Activated CD4-positive, alpha-beta T cell treated with anti-CD3 and anti-CD28 coated beads, Interleukin-2, Interleukin-4, amounts not matched to agents 100 ng/mL and 50 ng/mL, durations not matched to agents 16 hours and 8 hours (primary cell): Measurements from ENCODE around the gene TLCD5.

Experiments used
- DNase-seq: peaks from one replicate; pipeline ENCODE4 v3.0.0-alpha.2; 2020; ENCODE audit warnings: low spot score

Gene TLCD5

DNA sequence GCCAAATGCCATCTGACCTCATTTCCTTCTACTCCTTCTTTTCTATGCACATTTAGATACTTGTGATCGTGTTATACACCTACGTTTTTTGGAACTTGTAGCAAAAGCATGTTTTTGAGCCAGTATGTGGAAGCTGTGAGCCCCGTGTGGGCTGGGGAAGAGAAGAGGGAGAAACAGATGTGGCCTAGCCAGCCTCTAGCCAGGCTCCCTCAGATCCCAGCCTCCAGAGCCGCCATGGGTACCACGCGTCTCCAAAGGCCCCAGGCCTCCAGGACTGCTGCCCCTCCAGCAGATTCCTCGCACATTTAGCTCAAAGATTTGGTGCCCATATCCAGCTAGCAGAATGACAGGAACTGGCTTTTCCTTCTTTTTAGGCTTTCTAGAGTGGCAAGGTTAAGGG, 17.0 kb upstream of the TLCD5 start:
- no peak for DNase-seq

DNA sequence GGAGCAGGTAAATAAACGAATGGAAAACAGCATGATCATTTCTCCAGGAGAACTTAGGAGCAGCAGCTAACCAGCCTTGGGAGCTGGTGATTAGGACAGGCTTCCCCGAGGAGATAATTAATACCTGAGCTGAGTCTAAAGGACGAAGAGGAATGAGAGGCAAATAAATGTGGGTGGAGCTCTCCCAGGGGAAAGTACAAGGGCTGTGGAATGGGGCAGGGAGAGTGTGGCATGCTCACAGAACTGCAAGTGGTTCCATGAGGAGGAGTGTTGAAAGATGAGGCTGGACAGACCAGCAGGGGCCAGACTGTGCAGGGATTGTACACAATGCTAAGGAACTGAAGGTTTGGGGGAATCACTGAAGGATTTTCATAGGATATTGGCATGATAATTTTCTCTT, 14.2 kb upstream of the TLCD5 start:
- no peak for DNase-seq

DNA sequence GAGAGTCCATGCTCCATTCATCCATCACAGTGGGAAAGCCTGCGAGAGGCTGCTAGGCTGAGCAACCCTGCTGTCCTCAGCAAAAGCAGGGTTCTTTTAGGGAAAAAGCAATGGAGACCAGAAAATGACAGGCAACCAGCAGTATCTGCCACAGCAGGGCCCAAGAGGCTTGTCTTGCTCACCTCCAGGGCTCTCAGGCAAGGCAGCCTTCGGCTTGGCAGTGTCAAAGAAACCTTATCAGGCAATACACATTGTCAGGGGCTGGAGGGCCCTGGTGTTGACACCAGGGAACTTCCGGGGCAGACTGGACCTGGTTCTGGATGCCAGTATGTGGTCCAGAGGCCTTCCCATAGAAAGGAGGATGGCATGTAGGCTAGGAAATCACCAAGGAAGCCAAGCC, 10.2 kb upstream of the TLCD5 start:
- no peak for DNase-seq

DNA sequence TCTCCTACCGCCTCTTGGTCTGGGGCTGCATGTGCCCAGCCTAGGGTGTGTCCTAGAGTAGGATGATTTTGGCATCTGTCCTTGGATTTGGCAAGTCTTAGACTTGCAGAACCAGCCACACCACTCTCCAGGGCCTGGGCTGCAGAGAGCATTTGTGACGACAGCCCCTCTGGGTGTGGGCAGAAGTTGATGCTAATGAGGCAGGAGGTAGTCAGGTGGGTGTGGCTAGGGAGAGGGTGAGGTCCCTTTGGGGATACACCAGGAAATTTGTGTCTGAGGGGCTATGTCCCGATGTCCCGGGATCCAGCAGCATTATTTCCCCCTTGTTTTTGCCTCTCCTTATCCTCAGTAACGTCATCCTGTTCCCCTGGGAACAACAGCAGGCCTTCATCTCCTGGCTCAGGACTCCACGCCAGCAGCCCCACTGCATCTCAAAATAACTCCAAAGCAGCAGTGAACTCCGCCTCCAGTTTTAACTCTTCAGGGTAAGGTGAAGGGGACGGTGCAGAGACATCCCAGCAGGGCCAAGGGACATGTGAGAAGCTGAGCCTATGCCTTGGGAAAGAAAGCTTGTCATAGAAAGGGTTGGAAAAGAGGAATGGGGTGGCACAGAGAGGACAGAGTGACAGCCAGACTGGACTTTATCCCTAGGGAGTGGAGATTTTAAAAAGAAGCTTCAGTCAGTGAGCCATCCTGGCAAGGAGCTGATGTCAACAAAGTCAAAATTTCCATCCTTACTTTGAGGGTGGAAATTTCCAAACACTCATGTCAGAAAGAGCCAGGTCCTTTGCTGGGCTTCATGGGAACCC, 8.0 kb upstream of the TLCD5 start:
- no peak for DNase-seq

DNA sequence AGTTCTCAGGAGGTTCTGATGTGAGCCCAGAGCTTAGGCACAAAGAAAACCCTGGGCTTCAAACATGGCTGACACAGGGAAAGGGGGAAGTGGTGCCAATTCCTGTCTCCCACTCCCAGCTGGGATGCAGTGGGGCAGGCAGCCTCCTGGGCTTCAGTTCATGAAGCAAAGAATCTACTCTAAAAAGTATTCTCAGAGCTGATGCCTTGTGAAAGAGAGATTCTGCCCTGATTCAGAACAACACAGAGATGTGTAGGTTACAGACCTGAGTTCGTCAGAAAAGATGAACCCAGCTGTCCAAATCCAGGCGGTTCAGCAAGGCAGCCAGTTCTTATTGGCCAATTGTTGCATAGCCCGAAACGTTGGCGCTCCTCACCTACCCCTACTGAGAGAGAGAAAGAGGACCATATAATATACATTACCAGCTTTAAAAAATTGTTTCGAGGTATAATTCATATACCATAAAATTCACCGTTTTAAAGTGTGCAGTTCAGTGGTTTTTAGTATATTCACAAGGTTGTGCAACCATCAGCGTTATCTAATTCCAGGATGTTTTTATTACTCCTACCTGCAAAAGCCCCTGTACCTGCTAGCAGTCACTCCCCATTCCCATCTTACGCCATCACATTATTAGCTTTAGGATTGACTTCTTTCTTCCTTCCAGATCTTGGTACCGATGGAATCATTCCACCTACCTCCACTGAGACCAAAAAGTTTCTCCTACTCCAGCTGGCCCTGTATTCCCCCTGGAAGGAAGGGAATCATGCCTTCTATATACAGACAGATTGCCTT, 7.2 kb upstream of the TLCD5 start:
- no peak for DNase-seq

DNA sequence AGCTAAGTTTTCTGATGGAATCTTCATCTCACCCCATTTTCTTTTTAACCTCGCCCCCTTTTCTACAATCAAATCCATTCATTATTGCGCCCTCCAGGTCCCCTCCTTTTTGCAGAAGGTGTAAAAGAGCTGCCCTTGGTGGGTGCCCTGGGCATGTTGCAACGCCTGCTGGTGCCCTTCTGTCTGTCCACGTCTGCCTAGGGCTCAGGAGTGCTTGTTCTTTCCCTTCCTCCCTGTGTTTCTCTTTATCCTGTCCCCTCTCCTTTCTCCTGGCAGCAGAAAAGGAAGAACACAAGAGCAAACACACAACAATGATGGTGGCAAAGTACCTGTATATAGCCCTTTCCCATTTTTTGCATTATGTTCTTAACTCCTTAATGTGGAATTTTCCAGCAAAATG, 6.2 kb upstream of the TLCD5 start:
- DNase-seq = no peak

DNA sequence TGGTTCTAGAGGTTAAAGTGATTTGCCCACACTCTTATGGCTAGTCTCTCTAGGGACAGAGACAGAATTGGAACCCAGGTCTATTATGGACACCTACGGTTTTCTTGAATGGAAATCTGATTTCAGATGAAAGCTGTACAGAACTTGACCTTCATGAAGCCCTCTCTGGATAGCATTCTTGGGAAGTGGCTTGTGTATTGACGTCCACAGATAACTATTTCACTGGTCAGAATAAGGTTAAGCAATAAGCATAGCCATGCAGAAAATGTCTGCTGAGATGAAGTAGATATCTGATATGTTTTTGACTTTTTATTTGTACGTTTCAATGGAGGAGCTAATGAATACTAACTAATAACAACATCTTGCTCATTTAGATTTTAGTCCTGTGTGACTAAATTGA, 1.1 kb downstream of the TLCD5 start:
- DNase-seq = no peak

DNA sequence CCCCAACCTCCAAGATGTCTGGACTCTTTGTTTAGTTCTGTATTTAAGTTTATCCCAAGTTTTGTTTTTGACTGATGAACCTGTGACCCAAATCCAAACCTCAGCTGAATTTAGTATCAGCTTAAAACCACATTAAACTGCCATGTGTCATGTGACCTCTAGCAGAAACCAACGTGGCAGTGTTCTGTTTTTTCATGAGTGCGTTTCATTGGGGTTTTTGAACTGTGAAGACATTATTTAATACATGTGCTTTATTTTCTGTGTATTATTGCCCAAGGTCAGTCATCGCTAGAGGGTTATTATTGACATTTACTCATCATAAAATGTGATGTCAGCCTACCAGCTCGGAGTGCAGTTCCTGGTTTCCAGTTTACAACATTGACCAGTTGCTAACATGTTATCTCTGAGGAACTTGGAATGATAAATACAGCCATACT, 1.8 kb downstream of the TLCD5 start:
- no peak for DNase-seq

DNA sequence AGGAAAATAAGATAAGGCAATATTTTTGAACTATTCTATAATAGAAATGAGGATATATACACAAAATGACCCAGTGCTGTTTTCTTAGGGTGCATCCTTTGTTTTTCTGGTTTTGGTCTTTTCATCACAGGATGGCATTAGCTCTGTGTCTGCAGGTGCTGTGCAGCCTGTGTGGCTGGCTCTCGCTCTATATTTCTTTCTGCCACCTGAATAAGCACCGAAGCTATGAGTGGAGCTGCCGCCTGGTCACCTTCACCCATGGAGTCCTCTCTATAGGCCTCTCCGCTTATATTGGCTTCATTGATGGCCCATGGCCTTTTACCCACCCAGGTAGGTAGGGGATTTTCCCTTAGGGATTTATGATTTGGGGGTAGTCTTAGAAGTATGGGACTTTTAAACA, 2.2 kb downstream of the TLCD5 start:
- DNase-seq = no peak

DNA sequence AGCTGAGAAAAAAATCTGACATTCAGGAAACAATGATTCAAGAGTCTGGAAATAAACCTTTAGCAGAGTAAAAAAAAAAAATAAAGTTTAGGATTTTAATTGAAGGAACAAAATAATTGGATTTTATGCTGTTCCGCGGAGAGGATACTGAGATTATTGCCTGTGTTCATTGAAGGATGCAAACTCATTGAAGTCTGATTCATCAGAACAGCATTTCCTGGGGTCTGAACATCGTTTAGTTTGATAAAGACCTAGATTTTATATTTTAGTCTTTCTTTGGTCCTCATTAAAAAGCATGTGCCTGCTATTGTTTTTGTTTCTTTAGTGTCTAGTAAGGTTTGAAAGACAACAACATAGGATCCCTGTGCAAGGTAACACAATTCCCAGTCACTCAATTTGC, 4.5 kb downstream of the TLCD5 start:
- no peak for DNase-seq

DNA sequence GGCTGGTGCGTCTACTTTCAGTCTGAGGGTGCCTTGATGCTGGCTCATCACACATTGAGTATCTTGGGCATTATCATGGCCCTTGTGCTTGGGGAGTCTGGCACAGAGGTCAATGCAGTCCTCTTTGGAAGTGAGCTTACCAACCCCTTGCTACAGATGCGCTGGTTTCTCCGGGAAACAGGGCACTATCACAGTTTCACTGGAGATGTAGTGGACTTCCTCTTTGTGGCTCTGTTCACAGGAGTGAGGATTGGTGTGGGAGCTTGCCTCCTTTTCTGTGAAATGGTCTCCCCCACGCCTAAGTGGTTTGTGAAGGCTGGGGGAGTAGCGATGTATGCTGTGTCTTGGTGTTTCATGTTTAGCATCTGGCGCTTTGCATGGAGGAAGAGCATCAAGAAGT, 4.9 kb downstream of the TLCD5 start:
- no peak for DNase-seq

DNA sequence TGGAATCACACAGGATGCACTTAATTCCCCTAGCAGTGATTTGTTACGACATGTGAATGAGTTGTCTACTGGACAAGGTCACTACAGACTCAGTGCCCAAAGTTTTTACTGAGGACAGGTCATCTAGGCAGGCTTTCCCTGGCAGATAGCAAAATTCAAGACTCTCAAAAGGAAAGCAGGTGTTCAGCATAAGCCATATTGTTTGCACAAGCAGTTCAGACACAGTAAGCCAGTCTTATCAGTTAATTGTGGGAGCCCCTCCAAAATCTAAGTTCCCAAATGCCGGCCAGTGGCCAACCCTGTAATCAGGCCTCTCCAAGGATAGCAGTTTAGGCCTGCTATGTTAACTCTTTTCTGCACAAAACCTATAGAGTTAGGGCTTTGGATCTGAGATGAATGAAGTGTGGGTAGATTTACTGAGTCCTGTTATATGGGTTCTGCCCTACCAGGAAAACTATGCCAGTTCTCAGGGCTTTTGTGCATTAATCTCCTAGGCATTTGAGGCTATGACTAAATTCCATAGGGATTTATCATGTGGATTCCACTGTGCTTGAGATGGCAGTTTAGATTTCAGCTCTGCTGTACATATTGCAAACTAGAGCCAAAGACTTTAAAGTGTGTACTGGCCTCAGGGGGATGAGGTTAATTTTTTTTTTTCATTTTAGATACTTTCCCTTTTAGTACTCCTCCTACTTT, 6.3 kb downstream of the TLCD5 start:
- no peak for DNase-seq

DNA sequence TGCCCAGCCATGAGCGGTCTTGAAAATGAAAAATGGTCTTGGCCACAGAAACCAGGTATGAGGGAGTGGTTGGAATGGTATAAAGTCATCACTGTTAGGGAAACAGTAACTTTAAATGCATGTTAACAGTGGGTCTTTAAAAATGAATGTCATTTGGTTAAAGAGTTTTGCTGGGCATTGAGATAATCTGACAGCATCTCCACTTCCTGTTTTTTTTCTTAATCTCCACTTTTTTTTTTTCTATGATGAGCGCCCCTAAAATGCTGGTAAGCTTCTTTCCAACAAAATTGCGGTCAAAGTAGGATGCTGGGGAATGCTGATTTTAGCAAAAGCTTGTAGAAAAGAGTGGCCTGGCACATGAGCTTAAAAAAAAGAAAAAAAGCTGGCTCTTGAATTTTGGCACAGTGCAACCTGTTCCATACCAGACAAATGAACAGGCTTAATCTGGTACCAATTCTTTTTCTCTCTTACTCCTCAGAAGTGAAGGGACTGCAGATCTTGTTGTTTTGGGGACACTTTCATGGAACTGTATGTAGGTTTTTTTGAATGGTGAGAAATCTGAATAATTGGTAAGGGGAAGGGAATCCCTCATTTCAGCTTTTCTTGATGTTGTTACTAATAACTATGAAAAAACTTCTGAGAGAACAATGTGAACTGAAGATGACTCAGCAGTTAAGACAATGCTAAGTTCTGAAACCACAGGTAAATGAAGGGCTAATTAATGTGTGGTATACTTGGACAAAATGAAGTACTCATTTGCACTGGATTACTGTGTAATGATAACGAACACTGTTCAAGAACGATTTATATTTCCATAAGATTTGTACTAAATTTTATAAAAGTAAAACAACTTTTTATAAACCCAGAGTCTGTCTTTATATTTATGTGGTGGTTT, 8.0 kb downstream of the TLCD5 start:
- no peak for DNase-seq

DNA sequence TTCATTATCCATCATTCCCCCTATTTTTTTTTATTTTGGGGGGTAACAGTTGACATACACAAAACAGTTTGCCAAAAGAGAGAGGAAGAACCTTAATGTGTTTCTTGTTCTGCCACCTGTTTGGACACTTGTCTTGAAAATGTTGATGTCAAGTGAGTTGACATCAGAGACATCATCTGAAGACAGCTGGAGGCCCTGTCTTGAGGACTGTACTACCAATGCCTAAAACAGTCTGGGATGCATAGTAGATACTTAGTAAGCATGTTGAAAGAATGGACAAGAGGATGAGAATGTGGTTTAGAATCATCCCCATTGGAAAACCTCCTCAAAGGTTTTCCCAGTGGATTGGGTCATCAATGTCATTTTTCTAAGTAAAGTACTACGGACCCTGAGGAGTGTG, 8.7 kb downstream of the TLCD5 start:
- no peak for DNase-seq

DNA sequence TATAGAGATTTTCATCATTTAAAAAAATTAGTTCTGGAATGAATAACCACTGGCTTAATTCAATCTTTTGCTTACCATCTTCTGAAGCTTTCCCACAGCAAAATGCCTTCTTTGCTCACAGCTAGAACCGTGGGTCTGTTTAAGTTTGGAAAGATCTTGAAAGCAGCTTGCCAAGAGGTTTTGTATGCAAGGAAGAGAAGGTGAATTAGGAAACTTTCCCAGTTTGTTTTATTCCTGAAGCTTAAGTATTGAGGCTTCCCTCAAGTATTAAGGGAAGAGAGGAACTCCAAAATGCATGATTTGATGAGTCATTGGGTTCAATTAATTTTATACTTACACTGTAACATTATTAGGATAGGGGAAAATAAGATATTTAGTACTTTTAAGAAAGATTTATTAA, 9.2 kb downstream of the TLCD5 start:
- DNase-seq = no peak

DNA sequence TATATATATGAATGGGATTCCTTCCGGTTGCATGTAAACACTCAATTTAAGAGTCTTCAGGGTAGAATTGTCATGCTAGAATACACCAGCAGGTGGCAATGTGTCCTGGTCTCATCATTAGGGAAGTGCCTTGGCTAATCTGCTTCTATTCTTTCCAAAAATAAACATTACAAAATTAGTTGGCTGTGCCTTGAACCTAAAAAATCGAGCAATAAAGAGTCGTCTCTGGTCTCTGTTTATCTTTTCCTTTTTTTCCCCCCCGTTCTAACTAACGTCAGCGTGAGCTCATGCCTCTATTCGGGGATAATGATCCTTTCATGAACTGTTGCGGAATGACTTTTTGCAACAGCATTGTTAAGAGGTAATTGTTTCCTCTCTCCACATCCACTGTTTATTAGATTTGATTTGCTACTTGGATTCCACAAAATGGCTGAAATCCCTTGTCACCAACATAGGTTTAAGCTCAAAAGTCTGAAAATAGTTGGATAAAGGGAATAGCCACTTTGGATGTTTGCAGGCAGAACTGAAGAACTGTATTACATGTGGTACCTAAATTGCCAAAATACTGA, 9.9 kb downstream of the TLCD5 start:
- peak; percentile 82 for DNase-seq

DNA sequence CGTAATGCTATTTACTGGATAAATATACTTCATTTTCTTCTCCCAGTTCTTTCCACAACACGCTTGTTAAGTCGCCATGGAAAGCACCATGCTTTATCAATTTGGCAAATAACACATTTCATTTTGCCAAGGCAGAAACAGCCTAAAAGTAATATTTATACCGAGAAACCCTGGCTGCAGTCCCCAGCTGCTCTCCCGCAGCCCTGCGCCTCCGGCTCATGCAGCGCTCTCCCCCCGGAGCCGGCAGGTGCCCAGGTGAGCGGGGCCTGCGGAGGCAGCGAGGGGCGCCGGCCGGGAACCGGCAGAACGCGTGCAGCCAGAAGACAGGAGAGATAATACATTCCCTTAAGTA, 10.4 kb downstream of the TLCD5 start:
- DNase-seq = no peak

DNA sequence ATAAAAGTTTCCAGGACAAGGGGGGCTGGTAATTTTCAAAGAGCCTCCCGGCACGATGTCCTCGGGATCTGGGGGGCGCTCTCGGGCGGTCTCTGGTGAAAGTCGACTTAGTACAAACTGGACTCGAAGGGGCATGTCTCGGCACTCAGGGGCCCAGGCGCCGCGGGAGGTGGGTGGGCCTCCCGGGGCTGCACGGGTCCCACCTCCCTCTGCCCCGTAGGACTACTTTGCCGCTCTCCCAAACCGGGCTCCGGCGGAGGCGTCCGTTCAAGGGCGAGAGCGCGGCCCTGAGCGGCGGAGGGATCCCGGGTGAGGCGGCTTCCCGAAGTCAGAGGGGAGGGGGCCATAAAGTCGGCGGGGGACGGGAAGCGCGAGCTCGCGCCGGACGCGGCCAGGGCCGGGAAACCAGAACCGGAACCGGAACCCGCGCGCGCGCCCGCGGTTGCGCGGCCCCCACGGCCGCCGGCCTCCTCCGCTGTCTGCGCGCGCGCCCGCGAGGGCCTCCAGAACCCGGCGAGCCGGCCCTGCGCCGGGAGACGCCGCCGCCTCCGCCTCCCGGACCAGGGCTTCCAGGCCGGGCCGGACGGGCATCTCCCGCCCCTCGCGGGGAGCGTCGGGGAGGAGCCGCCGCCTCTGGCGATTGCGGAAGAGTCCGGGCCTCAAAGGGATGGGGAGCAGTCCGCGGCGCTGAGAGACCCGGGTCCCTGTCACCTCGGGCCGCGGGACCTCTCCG, 11.0 kb downstream of the TLCD5 start, which contains the start of gene ARHGEF12:
TSS of gene ARHGEF12 (plus strand) at position 506 of the 733 bp plus-strand sequence. CDS start 831 bp downstream, outside the sequence.
- peak; percentile 84 for DNase-seq

DNA sequence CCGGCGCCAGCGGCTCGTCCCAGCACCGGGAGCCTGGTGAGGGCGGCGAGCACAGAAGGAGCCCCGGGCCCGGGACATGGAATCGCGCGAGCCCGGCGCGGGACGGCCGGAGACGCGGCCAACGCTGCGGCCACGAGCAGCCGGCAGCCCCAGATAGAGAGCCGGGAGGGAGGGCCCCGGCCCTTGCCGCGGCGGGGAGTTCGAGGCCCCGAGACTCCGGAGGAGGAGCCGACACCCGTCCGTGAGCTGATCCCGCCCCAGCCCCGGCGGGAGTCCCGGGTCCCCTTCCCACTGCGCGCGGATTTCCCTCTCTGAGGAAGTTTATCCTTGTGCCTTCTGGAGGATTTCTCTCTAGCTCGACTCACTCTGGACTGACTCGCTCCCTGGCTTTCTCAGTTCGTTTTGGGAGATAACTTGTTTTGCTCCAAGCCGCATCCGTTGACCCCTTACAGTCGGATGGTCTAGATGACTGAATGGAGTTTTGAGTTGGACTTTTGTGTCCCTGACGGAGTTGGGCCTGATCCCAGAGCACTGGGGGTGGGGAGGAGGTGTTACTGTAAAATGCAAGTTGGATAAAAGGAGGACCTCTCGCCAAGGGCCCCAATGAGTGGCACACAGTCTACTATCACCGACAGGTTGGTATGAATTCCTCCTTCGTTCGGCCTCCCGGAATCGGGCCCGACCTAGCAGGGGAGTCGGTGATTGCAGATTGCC, 11.7 kb downstream of the TLCD5 start:
- no peak for DNase-seq
